HG03565 (cell line): ENCODE measurements around the gene MED15.

Experiments
- ATAC-seq: cut with Tn5 transposase; IDR thresholded peaks from one replicate; pipeline ENCODE4 v1.9.1; 2021; ENCODE audit warnings: mild to moderate bottlenecking, moderate library complexity; ENCODE audit not compliant: unreplicated experiment

MED15 gene

DNA sequence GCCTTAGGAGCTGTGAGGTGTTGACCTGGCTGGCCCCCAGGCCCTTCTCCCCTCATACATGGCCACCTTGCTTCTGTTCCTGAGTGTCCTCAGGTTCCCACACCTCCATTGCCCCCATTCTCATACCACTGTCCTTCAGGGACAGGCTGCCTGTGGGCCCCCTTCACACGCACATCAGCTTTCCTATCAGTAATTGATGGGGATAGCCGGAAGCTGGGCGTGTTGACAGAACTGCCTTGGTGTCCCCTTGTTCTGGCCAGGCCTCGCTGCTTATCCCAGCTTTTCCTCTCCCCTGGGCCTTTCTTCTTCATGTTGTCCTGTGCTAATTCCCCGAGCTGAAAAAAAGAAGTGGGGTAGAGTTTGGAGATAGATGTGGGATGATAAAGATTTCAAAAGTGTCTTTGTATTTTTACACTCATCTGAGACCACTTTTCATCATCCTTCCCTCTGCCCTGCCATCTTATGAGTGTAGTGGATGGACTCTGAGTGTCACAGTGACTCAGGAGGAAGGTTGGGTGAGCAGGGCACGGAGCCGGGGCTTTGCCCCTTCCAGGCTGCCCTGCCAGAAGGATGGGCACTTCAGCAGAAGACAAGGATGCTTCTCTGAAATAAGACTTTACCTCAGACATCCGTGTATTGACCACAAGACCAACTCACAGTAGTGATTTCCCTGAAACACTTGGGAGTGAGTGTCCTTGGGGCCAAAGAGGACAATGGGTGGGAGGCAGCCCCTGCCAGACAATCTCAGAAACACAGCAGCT lies 42.8 kb downstream of the MED15 start:
- no peak for ATAC-seq

DNA sequence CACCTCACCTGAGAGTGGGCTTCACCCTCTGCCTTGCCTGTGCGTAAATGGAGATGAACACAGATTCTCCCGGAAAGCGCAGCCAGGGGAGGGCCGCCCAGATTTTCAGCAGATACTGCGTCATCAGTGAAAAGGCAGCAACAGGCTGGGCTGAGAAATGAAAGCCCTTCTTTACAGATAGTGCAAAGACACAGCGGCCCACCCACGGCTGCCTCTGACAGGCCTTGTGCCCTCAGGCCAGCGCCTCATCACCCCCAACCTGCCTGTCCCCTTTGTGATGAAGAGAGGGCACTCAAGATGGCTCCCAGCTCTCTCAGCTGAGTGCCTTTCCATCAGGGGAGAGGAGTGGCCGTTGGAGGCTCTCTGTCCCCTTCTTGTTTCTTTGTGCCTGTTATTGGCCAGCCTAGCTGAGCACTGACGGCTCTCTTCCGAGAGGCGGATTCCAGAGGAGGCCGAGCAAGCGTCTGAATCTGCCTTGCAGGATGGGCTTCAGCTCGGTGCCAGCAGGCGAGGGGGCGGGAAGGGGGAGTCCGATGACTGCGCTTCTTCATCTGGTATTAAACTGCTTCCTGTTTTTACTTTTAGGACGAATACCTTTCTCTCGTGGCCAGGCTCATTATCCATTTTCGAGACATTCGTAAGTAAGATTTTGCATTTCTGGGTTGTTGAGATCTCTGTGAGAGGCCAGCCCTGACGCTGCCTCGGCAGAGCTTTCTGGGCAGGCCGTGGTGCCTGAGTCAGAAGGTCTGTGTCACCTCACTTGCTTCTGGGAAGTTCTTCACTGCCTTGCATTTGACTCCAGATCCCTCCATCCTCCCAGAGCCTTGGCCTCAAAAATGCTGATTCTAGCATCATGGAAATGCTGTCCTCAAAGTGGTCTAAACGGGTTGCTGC lies 43.7 kb downstream of the MED15 start:
- no peak for ATAC-seq

DNA sequence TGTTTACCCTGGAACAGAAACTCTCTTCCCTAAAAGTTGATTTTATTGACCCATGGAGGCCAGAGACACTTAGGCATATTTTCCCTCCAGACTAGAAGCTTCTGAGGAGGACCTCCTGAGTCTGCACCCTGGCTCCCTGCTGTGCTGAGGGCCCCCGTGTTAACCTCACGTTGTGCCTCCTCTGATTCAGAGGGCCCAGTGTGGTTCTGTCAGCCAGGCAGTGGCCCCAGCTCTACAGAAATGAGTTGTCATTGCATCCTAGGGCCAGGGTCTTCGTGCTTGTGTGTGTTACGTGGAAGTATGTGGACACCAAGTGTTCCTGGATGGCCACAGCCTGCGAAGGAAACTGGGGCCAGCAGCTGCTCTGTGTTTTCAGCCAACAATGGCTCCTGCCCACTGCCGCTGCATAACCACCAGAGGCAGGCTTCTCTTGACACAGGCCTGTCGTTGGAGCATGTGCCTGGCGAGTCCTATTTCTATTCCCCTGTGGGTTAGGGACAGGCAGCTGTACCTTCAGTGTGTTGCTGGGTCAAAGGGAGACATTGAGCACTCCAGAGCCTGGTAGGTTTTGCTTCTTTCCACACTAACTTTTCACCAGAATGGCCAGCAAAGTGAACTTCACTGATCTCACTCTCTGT lies 44.5 kb downstream of the MED15 start:
- no peak for ATAC-seq

DNA sequence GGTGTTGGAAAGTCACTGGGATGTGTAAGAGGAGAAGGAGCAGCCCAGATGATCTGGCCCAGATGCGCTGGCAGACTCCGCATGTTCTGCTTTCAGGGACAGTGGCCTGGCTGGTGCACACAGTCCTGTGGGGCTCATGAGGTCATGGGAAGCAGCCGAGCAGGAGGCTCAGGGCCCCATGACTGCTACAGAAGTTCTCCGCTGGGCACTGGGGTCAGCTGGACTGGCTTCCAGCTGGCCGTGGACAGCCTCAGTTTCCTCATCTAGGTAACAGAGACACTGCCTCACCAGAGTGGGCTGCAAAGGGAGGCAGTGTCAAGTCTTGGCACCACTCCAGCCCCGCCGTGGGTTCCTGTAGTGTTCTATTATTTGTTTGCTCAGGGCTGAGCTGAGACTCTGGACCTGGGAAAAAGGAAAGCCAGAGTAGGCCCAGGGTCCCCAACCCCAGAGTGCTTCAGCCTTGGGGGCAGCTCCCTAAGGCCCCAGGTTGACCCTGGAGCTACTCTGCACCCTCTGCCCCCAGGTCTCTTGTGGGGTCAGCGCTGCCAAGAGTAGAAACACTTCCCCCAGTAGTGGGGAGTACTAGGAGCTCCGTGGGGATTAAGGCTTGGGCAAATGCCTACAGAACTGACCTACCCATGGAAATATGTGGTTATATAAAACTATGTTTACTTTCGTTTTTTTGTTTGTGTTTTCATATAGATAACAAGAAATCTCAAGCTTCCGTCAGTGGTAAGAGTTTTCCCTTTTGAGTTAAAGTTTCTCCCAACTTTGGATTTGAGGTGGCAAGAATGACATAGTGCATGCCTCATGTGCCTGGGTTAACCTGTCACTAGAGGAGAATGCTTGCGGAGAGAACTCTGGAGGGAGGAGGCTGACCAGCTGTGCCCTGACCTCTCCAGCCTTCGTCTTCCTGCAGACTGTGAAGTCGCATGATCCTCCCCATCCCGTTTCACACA lies 45.3 kb downstream of the MED15 start:
- no peak for ATAC-seq

DNA sequence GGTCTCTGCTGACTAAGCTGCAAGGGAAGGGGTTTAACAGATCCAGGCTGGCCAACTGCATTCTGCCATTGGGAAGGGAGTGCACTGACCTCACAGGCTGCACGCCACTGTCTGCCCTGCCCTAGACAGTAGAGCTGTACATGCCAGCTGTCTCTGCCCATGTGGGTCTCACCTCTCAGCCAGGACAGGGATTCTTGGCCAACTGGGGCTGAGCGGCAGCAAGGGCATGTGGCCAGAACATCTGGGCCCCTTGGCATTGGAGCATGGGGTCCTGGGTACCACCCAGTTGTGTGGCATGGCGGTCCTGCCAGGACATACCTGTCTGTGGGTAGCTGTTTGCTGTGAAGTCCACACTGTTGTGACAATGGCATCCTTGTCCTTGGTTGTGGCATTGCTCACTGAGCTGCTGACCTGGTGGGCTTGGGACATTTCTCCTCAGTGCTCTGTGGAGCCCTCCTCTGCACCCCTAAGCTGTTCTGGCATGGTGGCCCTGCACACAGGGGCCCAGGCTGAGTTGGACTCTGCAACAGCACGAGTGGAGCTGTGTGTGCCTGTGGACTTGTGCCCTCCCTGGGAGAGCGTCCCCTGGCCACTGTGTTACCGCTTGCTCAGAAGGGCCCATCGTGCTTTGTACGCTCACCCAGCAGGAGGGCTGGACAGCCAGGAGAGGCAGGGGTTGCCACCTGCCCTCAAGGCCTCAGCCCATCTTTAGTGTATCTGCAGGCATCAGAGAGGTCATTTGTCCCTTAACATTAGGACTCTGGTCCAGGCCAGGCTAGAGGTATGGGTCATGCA lies 46.7 kb downstream of the MED15 start:
- ATAC-seq = no peak

DNA sequence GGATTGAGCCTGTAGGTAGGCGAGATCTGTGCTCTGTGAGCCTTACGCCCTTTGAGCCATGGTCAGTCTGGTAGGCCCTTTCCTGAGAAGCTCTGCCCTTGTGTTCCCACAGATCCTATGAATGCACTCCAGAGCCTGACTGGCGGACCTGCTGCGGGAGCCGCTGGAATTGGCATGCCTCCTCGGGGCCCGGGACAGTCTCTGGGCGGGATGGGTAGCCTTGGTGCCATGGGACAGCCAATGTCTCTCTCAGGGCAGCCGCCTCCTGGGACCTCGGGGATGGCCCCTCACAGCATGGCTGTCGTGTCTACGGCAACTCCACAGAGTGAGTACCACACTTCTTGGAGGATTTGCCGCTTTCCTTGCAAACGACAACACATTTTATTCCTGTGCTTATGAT lies 47.4 kb downstream of the MED15 start:
- no peak for ATAC-seq

DNA sequence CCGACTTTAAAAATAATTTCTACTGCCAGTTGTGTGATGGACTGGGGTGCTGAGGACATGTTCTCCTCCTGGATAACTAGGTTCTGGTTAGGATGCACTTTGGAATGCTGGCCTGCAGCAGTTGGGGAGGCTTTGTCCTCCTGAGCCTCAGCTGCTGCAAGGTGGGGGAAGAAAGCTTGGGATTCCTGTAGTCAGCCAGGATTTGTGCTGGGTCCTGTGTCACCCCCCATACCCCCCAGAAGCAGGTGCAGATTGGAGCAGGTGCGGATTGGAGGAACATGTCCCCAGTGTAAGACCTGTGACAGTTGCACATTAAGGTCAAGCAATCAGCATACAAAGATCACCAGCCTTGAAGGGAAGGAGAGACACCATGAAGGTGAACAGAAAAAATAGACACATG lies 51.1 kb downstream of the MED15 start:
- no peak for ATAC-seq

DNA sequence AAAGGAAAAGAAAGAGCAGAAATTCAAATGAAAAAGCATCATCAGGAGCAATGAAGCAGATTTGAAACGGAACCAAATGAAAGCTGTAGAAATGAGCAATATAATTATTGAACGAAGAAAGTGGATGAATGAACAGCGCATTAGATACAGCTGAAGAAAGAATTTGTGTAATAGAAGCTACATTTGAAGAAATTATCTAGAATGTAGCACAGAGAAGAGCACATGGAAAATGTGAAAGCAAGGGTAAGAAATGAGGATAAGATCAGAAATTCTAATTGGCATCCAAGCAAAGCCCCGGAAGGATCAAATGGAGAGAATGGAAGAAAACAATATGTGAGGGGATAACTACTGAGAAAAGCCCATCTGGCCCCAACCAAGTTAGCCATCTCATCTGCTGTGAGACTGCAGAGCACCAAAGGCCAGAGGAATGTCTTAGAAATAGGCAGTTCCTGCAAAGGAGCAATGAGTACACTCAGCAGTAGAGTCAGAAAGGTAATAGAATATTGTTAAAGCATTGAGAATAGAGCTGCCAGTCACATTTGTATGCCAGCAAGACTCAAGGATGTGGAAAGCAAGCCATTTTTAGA lies 51.9 kb downstream of the MED15 start:
- ATAC-seq = no peak

DNA sequence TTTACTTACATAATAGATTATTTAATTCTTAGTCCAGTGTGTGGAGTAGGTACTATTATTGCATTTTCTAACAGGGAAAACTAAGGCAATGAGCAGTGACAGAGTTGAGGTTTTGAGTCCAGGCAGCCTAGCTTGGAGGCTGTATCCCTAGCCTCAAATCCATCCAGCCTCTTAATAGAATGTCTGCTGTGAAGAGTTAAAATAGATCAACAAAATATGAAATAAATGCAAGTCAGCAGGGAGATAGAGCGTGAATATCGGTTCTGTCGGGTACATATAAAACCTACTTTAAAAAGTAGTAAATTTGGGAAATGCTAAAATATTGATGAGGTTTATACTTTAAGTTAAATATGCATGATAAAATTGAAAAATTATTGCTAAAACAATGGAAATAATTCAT lies 53.3 kb downstream of the MED15 start:
- no peak for ATAC-seq

DNA sequence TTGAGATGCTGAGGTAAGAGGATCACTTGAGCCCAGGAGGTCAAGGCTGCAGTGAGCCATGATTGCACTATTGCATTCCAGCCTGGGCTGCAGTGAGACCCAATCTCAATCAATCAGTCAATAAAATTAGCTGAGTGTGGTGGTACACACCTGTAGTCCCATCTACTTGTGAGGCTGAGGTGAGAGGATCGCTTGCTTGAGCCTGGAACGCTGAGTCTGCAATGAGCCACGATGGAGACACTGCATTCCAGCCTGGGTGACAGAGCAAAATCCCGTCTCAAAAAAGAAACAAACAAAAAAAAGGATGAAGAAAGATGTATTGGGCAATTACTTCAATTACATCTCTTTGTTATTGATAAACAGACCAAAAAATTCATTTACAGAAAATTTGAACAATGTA lies 54.5 kb downstream of the MED15 start:
- no peak for ATAC-seq

DNA sequence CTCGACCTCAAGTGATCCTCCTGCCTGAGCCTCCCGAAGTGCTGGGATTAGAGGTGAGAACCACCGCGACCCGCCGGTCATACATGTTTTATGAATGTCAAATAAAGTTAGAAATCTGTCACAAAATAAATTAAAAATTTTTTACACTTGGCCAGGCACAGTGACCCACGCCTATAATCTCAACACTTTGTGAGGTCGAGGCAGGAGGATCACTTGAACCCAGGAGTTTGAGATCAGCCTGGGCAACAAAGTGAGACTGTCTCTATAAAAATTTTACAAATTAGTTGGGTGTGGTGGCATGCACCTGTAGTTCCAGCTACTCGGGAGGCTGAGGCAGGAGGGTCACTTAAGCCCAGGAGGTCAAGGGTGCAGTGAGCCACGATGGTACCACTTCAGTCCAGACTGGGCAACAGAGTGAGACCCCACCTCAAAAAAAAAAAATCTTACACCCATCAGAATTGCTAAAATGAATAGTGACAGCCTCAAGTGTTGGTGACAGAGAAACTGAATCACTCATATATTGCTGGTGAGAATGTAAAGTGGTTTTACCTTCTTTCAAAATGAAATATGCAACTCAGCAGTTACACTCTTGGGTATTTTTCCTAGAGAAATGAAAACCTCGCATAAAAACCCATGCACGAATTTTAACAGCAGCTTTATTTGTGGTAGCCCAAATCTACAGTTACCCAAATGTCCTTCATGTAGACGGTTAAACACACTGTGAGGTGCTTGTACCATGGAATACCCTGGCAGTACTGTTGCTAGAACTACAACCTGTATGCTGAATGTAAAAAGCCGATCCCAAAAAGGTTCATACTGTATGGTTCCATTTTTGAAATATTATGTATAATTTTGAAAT lies 55.4 kb downstream of the MED15 start:
- ATAC-seq = no peak

DNA sequence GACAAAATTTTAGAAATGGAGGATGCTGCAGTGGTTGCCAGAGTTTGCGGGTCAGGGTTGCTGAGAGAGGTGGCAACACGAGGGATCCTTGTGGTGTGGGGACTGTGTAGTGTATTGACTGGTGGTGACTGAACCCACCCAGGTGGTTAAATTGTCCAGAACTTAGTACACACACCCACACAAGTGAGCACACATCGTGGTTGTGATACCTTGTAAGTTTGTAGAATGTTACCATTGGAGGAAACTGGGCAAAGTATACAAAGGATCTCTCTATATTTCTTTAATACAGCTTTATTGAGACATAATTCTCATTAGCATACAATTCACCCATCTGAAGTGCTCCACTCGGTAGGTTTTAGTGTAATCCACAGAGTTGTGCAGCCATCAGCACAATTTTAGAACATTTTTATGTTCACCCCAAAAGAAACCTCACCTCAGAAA lies 56.1 kb downstream of the MED15 start:
- no peak for ATAC-seq

DNA sequence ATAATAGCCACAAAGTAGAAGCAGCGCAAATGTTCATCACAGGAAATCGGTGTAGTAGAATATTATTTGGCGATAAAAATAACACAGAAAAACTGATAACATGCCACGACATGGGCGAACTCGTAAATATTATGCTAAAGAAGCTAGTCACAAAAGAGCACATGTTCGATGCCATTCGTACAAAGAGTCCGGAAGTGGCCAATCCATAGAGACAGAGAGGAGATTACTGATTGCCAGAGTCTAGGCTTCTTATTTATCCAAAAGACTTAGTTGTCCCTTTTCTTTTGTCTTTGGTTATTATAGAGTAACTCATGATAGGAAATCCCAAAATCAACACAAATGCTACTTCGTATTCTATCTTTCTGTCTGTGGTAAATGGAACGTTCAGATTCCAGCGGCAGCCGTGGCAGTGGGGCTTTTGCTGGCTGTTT lies 56.5 kb downstream of the MED15 start:
- ATAC-seq = no peak

DNA sequence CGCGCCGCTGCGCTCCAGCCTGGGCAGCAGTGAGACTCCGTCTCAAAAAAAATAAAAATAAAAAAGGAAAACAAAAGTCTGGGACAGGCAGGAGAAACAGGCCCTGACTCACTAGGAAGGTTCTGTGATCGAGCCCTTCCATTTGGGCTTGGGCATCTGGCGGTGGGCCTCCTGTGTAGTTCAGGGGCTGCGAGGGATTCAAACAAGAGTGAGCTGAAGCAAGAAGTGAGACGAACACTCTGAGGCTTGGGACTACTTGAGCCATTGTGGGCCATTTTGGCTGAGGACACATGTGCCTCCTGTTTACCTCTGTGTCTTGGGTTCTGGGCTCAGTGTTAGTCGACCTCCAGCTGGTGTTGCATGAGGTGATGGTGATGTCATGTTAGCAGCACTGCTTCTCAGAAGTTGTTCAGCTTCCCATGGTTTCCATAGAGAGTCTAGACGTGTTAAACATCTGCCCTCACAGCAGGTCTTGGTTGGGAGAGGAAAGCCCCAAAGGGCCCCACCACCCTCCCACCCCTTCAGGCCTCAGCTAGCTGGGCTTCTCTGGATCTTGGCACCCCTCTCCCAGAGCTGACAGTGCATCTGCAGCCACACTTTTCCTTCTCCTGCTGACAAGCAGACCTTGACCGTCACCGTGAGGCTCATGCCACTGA lies 57.8 kb downstream of the MED15 start:
- ATAC-seq = no peak

DNA sequence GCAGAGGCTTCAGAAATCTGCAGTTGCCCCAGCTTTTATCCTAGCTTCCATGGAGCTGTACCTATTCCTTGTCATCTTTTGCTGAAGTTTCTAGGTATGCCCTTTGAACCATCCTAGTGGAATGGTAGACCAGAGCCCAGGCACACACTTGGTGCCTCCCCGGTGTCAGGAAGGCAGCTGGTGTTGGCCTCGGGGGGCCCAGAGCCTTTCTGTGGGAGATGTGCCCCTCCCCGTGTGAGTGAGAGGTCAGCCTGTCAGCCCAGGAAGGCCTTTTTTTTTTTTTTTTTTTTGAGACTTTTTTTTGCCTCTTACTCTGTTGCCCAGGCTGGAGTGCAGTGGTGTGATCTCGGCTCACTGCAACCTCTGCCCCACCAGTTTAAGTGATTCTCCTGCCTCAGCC lies 58.4 kb downstream of the MED15 start:
- ATAC-seq = no peak

DNA sequence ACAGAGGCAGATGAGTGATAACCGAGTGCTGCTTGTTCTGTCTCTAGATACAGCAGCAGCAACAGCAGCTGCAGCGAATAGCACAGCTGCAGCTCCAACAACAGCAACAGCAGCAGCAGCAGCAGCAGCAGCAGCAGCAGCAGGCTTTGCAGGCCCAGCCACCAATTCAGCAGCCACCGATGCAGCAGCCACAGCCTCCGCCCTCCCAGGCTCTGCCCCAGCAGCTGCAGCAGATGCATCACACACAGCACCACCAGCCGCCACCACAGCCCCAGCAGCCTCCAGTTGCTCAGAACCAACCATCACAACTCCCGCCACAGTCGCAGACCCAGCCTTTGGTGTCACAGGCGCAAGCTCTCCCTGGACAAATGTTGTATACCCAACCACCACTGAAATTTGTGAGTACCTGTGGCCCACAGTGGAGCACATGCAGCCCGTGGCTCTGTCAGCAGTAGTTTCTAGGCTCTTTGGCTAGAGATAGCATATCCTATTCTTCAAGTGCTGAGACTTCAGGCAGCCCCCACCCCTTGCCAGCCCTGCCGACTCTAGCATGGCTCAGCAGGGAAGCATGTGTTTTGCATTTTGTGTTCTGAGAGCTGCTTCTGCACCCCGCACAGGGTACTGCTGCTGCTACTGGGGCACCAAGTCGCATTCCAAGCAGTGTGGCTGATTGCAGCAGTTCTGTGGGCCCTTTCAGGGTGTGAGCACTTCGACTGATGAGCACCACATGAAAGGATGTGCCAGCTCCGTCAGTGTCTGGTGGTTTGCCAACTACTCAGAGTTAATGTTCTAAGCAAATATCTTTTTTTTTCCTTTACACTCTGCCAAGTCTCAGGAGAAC lies 59.2 kb downstream of the MED15 start:
- no peak for ATAC-seq

DNA sequence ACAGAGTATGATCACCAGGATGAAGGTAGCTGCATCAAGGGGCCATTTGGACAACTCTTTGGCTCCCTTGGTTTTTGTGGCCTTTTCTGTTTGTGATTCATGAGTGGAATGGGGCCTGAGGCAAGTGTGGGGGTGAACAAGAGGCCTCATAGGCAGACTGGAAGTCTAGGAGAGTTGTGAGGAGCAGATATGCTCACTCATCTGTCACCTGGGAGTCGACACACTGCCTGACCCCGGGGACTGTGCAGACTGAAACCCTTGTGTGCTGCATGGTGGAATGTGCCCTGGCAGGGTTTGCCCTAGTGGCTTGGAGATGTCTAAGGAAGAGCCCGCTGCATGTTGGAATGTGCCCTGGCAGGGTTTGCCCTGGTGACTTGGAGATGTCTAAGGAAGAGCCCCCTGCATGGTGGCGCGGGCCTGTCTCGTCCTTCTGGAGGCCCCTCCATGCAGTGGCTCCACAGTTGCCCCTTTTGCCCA lies 60.0 kb downstream of the MED15 start:
- no peak for ATAC-seq
